Activated naive CD8-positive, alpha-beta T cell treated with anti-CD3 and anti-CD28 coated beads for 36 hours (primary cell): ENCODE results near the gene PTCRA. TPM values are rescaled to one million over a fixed set of nuclear protein-coding genes. Genes with fewer than 3 reads are reported as not detected.
"Not testable (repeated sequence)": the region's sequence is repeated elsewhere in the genome, so short reads cannot be mapped to it uniquely, and the experiment has no call there.

Experiments used
- DNase-seq: peaks from one replicate; pipeline ENCODE4 v3.0.0; 2021
- H3K27ac Mint-ChIP-seq: one replicate; pipeline ENCODE4 v1.8.0; 2022; ENCODE audit warnings: mild to moderate bottlenecking, moderate library complexity, mixed read lengths
- H3K27me3 Mint-ChIP-seq: one replicate; pipeline ENCODE4 v1.8.0; 2022; ENCODE audit warnings: mild to moderate bottlenecking, mixed read lengths
- H3K36me3 Mint-ChIP-seq: one replicate; pipeline ENCODE4 v1.8.0; 2021; ENCODE audit warnings: mild to moderate bottlenecking, mixed read lengths
- H3K4me1 Mint-ChIP-seq: one replicate; pipeline ENCODE4 v1.8.0; 2021; ENCODE audit warnings: mixed read lengths
- H3K4me3 Mint-ChIP-seq: one replicate; pipeline ENCODE4 v1.8.0; 2022; ENCODE audit warnings: mild to moderate bottlenecking, moderate library complexity, mixed read lengths
- H3K9me3 Mint-ChIP-seq: one replicate; pipeline ENCODE4 v1.8.0; 2022; ENCODE audit warnings: mixed read lengths
- total RNA-seq, 2 experiments: library from RNA; stranded (reverse); gene quantifications; one replicate each; pipeline ENCODE4 v1.2.3, GENCODE V29; 2021

Gene PTCRA
- total RNA-seq, 2 experiments from 2014 or later, result not detected

DNA sequence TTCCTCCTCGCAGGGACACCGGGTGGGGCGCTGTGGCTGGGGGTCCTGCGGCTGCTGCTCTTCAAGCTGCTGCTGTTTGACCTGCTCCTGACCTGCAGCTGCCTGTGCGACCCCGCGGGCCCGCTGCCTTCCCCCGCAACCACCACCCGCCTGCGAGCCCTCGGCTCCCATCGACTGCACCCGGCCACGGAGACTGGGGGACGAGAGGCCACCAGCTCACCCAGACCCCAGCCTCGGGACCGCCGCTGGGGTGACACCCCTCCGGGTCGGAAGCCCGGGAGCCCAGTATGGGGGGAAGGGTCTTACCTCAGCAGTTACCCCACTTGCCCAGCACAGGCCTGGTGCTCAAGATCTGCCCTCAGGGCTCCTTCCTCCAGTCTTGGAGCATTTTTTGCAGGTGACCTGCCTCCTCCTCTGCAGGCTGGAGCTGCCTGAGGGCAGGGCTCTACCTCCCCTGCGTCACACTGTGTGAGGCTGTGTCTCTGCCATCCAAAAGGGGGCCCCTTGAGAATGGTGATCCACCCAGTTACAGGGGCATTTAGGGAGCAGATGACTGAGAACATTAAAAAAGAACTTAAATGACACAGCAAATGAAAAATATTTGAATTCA, 9.5 kb downstream of the PTCRA start:
- peaks cover 5% of the 10 kb centered on the region for H3K4me1 Mint-ChIP-seq
- no peaks in the 10 kb centered on the region for H3K9me3 Mint-ChIP-seq
- H3K27ac Mint-ChIP-seq, result peak overlapping the region; percentile 28
- DNase-seq, result no peak
- no peaks in the 10 kb centered on the region for H3K27me3 Mint-ChIP-seq
- H3K4me3 Mint-ChIP-seq, result no peak overlapping the region
- peaks cover 5% of the 10 kb centered on the region for H3K36me3 Mint-ChIP-seq

DNA sequence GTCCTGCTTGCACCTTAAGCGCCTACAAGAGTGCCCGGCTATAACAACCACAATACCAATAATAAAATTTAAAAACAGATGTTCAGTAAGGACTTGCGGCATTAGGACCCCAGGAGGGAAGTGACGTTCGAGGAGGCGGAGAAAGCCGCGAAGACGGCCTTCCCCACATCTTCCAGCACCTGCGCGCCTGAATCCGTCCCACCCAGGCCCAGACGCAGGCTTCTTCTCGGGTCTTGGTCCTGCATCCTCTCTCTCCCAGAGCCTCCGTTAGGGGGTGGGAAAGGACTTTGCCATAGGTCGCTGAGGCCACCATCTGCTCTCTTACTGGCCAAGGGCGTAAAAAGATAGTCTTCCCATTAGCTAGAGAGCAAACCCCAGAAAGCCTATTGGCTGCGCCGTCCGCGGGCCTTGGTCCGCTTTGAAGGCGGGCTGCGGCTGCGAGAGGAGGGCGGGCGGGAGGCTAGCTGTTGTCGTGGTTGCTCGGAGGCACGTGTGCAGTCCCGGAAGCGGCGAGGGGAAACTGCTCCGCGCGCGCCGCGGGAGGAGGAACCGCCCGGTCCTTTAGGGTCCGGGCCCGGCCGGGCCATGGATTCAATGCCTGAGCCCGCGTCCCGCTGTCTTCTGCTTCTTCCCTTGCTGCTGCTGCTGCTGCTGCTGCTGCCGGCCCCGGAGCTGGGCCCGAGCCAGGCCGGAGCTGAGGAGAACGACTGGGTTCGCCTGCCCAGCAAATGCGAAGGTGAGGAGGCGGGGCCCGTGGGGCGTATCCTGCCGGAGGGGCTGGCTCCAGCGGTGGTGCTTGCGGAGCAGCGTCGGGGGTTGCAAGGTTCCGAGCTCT, 13.3 kb downstream of the PTCRA start, which contains the start of gene CNPY3:
Gene CNPY3 (plus strand): TSS at position 495 of the 835 bp plus-strand sequence. CDS start 91 bp downstream, at position 586.
- Mint-ChIP-seq H3K9me3 (no peaks in the 10 kb centered on the region), H3K36me3 (peaks cover 38% of the 10 kb centered on the region), H3K27me3 (no peaks in the 10 kb centered on the region), H3K27ac (peak within 1 kb of the TSS; percentile 92), H3K4me3 (peak within 1 kb of the TSS; percentile 89), H3K4me1 (peaks cover 35% of the 10 kb centered on the region)
- DNase-seq, result peak; percentile 97

DNA sequence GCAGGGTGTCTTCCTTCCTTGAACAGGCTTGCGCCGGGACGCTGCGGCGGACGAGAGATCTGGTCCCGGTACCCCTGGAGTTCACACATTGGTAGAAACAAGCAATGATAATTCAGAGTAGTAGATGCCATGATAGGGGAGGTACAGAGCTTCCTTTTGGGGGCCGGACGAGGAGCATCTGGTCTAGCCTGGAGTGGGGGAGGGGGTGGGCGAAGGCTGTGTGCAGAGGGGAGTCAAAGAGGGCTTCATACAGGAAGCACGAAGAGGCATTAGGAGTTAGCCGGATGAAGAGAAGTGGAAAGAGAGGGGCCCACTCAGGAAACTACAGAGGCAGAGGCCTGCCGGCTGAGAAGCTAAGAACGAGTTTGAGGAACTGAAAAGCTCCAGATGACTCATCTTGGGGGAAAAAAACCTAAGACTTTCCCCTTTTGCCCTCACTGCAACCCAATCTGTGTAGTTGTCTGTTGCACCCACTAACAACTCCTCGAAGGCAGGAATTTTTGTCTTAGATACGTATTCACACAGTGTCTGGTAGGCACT, 14.0 kb downstream of the PTCRA start:
- Mint-ChIP-seq H3K36me3 (peaks cover 41% of the 10 kb centered on the region), H3K9me3 (no peaks in the 10 kb centered on the region), H3K27me3 (no peaks in the 10 kb centered on the region), H3K27ac (peak overlapping the region; percentile 92), H3K4me1 (peaks cover 40% of the 10 kb centered on the region), H3K4me3 (peak overlapping the region; percentile 89)
- DNase-seq, result peak; percentile 74

DNA sequence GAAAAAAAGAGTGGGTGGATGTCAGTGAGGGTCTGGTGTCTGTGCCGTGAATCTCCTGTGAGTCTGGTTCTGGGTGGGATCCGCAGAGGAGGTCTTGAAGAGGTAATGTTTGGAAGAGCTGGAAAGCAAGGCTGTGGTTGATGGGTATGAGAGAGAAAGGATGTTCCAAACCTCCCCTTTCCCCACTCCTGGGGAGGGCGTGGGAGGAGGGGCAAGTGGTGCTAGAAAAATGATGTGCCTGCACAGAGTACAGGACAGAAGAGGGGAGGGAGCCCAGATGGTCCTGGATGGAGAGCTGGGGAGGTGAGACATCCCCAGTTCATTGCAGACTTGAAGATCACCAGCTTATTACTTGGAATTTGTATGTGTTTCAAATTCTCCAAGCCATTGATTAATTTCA, 16.6 kb downstream of the PTCRA start:
- Mint-ChIP-seq H3K36me3 (peaks cover 55% of the 10 kb centered on the region), H3K4me1 (peaks cover 50% of the 10 kb centered on the region), H3K4me3 (peak overlapping the region; percentile 89), H3K27ac (peak overlapping the region; percentile 71), H3K9me3 (no peaks in the 10 kb centered on the region), H3K27me3 (no peaks in the 10 kb centered on the region)
- DNase-seq, result no peak

DNA sequence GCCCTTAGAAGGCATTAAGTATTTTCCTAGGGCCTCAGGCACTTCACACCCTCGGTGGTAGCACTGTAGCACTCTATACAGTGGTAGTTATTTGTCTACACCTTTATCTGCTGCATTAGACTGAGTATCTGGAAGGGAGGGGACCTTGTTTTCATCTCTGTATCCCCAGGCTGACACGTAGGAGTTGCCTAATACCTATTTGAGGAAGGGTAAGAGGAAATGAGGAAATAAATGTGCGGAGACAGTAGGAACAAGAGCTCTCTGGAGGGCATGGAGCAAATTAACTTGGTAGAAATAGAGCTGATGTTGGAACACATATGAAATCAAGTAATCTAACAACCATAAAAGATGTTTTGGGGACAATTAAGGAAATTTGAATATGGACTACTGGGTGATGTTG, 17.4 kb downstream of the PTCRA start:
- no peaks in the 10 kb centered on the region for H3K27me3 Mint-ChIP-seq
- peak overlapping the region; percentile 71 for H3K27ac Mint-ChIP-seq
- peaks cover 63% of the 10 kb centered on the region for H3K36me3 Mint-ChIP-seq
- no peak for DNase-seq
- peaks cover 54% of the 10 kb centered on the region for H3K4me1 Mint-ChIP-seq
- H3K9me3 Mint-ChIP-seq, result no peaks in the 10 kb centered on the region
- peak overlapping the region; percentile 89 for H3K4me3 Mint-ChIP-seq

DNA sequence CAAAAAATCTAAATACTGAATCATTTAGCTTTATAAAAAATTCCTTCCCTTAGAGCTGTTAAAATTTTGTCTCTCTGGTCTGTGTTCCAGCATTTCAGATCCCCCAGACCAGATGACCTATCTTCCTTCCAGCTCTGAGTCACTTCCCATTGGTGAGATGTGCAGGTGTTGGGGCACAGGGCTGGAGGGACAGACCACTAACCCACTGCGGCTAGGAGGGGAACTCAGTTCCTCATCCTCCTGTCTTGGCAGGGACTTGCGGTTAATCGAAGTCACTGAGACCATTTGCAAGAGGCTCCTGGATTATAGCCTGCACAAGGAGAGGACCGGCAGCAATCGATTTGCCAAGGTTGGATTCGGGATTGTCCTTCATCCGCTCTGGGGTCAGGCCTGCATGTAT, 19.5 kb downstream of the PTCRA start:
- no peak overlapping the region for H3K4me3 Mint-ChIP-seq
- DNase-seq, result no peak
- H3K4me1 Mint-ChIP-seq, result peaks cover 51% of the 10 kb centered on the region
- peaks cover 66% of the 10 kb centered on the region for H3K36me3 Mint-ChIP-seq
- H3K27ac Mint-ChIP-seq, result peak overlapping the region; percentile 63
- H3K9me3 Mint-ChIP-seq, result no peaks in the 10 kb centered on the region
- H3K27me3 Mint-ChIP-seq, result no peaks in the 10 kb centered on the region

DNA sequence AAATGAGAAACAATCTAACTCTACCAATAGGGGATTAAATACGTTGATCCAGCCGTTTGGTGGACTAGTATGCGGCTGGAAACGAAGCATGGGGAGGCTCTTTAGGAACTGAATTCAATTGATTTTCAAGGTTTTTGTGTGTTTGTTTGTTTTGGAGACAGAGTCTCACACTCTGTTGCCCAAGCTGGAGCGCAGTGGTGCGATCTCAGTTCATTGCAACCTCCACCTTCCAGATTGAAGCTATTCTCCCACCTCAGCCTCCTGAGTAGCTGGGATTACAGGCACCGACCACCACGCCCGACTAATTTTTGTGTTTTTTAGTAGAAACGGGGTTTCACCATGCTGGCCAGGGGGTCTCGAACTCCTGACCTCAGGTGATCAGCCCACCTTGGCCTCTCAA, 20.5 kb downstream of the PTCRA start:
- no peak for DNase-seq
- Mint-ChIP-seq H3K36me3 (peaks cover 64% of the 10 kb centered on the region), H3K27ac (peak overlapping the region; percentile 50), H3K4me3 (no peak overlapping the region), H3K4me1 (peaks cover 45% of the 10 kb centered on the region), H3K9me3 (no peaks in the 10 kb centered on the region), H3K27me3 (no peaks in the 10 kb centered on the region)

DNA sequence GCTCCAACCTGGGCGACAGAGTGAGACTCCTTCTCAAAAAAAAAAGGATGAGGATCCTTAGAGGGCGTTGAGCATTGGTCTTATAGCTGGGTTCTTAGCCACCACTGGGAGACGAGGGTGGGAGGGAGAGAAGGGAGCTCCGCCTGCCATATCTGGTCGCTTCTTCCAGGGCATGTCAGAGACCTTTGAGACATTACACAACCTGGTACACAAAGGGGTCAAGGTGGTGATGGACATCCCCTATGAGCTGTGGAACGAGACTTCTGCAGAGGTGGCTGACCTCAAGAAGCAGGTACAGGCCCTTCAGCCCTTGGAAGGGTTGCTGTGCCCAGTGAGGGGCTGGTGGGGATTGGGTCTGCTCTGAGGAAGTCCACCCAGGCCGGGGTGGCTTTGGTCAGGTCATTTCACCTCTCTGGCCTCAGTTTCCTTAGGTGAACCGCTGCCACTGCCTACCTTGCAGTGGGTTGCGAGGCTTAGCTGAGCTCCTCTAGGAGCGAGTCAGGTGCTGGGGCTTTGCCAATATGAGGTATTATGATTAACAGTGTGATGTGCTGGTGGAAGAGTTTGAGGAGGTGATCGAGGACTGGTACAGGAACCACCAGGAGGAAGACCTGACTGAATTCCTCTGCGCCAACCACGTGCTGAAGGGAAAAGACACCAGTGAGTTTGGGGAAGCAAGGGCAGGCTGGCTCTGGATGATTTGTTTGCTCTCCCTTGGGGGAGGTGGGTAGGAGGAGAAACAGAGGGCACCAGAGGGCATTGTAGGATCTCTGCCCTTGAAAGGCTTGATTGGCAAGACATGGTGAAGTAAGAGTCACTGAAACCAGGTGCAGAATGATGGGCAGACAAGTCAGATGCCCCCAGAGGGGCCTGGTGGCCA, 21.9 kb downstream of the PTCRA start:
- DNase-seq, result no peak
- peak overlapping the region; percentile 67 for H3K27ac Mint-ChIP-seq
- H3K4me1 Mint-ChIP-seq, result peaks cover 34% of the 10 kb centered on the region
- peaks cover 54% of the 10 kb centered on the region for H3K36me3 Mint-ChIP-seq
- no peak overlapping the region for H3K4me3 Mint-ChIP-seq
- no peaks in the 10 kb centered on the region for H3K27me3 Mint-ChIP-seq
- no peaks in the 10 kb centered on the region for H3K9me3 Mint-ChIP-seq

DNA sequence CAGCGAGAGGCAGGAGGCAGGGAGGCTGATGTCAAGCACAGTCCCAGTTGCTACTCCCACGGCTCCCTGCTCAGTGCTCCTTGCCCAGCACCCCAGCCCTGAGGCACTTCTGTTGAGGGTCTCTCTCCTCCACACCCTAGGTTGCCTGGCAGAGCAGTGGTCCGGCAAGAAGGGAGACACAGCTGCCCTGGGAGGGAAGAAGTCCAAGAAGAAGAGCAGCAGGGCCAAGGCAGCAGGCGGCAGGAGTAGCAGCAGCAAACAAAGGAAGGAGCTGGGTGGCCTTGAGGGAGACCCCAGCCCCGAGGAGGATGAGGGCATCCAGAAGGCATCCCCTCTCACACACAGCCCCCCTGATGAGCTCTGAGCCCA, 22.6 kb downstream of the PTCRA start:
- peaks cover 48% of the 10 kb centered on the region for H3K36me3 Mint-ChIP-seq
- DNase-seq, result no peak
- H3K27me3 Mint-ChIP-seq, result no peaks in the 10 kb centered on the region
- H3K27ac Mint-ChIP-seq, result peak overlapping the region; percentile 67
- no peak overlapping the region for H3K4me3 Mint-ChIP-seq
- H3K4me1 Mint-ChIP-seq, result peaks cover 28% of the 10 kb centered on the region
- H3K9me3 Mint-ChIP-seq, result no peaks in the 10 kb centered on the region

DNA sequence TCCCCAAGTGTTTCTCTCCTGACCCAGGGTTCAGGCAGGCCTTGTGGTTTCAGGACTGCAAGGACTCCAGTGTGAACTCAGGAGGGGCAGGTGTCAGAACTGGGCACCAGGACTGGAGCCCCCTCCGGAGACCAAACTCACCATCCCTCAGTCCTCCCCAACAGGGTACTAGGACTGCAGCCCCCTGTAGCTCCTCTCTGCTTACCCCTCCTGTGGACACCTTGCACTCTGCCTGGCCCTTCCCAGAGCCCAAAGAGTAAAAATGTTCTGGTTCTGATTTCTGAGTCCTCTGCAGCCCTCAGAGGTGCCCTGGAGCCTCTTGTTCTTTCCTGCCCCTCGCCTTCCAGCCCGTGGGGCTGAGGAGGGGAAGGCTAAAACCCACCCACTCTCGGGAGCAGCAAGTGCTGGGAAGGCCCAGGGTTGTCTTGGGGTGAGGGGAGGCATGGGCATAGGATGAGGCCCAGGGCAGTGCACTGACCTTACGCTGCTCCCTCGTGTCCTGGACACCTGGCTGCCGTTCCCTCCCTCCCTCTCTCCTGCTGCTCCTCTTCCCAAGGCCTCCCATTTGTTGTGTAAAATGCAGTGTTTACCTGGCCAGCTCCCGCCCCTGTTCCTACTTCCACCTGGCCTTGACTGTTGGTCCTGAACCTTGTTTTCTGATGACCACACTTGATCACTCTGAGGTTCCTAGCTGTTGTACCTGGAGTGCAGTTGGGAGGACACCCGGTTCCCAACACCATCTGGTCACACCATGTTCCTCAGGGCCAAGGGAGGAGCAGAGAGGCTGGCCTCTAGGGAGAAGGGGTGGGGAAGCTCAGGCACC, 23.3 kb downstream of the PTCRA start:
- Mint-ChIP-seq H3K27ac (peak overlapping the region; percentile 42), H3K9me3 (no peaks in the 10 kb centered on the region), H3K4me1 (peaks cover 21% of the 10 kb centered on the region), H3K4me3 (no peak overlapping the region), H3K27me3 (no peaks in the 10 kb centered on the region), H3K36me3 (peaks cover 45% of the 10 kb centered on the region)
- DNase-seq, result no peak

DNA sequence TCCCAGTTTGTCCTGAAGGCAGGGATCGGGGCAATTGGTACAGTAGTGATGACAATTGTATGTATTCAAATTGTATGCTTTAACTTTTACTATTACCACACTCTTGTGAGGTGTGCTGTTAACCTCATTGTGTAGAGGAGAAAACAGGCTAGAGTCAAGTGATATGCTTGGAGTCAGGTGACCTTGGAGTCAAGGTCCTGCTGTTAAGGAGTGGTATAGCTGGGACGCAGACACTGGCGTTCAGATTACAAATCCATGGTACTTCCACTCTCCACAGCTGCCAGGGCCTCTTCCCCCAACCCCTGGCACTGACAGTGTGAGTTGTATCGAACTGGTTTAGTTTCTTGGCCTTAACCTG, 23.9 kb downstream of the PTCRA start:
- Mint-ChIP-seq H3K4me1 (peaks cover 16% of the 10 kb centered on the region), H3K4me3 (no peak overlapping the region), H3K27me3 (no peaks in the 10 kb centered on the region), H3K27ac (peak overlapping the region; percentile 42), H3K9me3 (no peaks in the 10 kb centered on the region), H3K36me3 (peaks cover 46% of the 10 kb centered on the region)
- no peak for DNase-seq

DNA sequence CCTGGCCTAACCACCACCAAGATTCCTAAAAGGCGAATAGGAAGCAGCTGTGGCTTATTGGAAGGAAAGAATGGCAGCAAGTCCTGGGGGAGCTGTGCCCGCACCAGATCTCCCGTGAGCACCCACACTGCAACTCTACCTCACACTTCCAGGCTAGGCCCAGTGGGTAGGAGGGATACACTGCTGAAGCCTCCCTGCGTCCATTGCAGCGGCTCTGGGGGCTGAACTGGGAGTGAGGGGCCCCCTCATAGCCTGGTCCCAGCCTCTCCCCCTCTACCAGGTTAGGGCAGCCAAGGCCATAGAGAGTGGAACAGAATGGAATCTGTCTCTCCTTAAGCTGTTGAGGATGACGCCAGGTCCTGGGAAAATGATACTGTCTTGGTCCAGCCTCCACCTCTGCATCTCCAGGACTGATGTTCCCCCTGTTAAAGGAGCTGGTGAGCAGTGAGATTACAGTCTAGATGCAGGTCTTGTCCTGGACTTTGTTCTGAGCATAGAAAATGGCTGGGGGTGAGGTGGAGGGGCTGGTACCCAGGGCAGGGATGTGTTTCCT, 24.7 kb downstream of the PTCRA start:
- H3K36me3 Mint-ChIP-seq, result peaks cover 41% of the 10 kb centered on the region
- H3K27ac Mint-ChIP-seq, result peak overlapping the region; percentile 54
- H3K4me3 Mint-ChIP-seq, result no peak overlapping the region
- DNase-seq, result no peak
- H3K9me3 Mint-ChIP-seq, result no peaks in the 10 kb centered on the region
- peaks cover 13% of the 10 kb centered on the region for H3K4me1 Mint-ChIP-seq
- H3K27me3 Mint-ChIP-seq, result no peaks in the 10 kb centered on the region

DNA sequence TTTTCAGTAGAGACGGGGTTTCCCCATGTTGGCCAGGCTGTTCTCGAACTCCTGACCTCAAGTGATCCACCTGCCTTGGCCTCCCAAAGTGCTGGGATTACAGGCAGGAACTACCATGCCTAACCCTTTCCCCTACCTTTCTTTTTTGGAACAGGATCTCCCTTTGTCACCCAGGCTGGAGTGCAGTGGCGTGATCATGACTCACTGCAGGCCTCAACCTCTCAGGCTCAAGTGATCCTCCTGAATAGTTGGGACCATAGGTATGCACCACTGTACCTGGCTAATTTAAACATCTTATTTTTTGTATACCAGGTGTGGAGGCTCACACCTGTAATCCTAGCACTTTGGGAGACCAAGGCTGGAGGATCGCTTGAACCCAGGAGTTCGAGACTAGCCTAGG, 25.5 kb downstream of the PTCRA start:
- not testable (repeated sequence) for H3K4me1 Mint-ChIP-seq

DNA sequence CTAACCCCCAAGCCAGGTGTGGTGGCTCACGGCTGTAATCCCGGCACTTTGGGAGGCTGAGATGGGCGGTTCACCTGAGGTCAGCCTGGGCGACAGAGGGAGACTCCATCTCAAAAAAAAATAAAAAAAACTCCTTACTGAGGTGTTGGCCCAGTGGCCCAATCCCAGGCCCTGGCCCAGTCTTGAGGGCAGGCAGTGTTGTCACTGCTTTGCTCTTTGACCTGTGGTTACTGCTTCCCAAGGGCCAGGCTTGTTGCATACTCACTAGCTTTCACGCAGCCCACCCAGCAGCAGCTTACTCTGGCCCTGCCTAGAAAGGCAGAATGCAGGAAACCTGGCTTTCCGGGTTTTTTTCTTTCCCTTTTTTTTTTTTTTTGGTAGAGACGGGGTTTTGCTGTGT, 26.6 kb downstream of the PTCRA start:
- peaks cover 34% of the 10 kb centered on the region for H3K36me3 Mint-ChIP-seq
- H3K9me3 Mint-ChIP-seq, result no peaks in the 10 kb centered on the region
- H3K27me3 Mint-ChIP-seq, result no peaks in the 10 kb centered on the region
- no peak overlapping the region for H3K27ac Mint-ChIP-seq
- DNase-seq, result no peak
- H3K4me3 Mint-ChIP-seq, result no peak overlapping the region
- peaks cover 6% of the 10 kb centered on the region for H3K4me1 Mint-ChIP-seq

More for the DNA sequence above, 25.5 kb downstream of the PTCRA start:
- not testable (repeated sequence) for H3K4me3 Mint-ChIP-seq, H3K9me3 Mint-ChIP-seq, H3K27me3 Mint-ChIP-seq, DNase-seq
- H3K36me3 Mint-ChIP-seq, result peaks cover 41% of the 10 kb centered on the region
- H3K27ac Mint-ChIP-seq, result peak overlapping the region; percentile 73
